ENCODE measurements around the gene SPACA7.

Gene SPACA7

DNA sequence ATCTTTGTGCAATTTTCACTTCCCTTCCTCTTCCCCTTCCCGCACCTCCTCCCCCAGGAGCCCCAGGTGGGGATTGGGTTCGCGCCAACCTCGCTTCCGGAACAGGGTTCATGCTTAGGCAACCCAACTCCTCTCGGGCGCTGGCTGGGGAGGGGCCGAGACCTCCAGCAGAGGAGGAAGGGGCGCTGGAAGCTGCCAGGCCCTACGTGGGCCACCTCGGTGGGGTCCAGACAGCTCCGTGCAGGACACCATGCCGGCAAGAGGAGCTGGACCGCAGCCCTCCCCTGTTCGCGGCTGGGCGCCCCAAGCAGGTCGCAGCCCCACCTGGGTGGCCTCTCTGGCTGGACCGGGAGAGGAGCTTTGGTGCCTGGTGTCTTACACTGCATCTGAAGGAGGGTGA is 91.1 kb downstream of the SPACA7 start:
- DNase-seq: no peak

DNA sequence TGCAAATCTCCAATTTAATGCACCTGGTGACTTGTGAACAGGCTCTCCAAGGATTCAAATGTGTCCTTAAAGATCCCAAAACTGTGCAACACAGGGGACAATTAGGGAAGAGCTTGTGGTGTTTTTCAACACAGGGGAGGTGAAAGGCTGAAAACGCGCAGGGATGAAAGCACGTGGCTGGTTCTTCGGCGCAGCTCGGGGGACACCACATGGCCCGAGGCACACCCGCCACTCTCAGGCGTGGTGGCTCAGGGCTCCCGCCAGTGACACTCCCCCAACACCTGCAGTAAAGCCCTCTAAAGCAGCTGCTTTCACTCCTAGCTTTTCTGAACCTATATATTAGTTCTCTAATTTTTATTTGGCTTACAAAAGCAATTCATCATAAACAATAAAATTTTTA is 91.9 kb downstream of the SPACA7 start:
- no peak for DNase-seq

DNA sequence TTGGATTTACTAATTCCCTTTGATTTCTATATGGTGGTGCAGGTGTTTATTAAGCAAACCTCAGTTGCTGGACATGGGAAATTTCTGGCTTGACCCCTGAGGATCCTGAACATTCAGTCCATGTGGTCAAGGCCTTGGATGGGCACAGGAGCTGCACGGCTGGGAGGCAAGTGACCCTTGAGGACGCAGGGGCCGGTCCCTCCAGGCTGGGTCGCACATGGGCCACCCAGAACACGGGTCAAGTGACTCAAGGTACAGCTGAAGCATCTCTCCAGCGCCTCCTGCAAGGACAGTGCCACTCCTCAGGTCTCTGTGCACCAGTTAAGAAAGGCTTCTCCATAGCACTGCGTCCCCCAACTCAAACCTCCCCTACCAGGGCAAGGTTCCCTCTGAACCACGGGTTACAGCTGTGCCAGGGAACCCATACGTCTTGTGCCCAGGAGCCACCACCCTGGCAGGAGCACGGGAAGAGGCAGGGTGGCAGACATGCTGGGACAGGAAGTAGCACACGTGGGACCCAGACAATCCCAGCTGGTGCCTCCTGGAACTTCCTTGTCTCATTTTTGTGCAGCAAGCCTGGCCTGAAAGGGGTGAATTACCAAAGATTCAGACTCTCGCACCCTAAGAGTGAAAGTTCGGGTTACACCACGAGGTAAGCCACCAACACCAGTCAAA is 93.1 kb downstream of the SPACA7 start:
- DNase-seq: no peak

DNA sequence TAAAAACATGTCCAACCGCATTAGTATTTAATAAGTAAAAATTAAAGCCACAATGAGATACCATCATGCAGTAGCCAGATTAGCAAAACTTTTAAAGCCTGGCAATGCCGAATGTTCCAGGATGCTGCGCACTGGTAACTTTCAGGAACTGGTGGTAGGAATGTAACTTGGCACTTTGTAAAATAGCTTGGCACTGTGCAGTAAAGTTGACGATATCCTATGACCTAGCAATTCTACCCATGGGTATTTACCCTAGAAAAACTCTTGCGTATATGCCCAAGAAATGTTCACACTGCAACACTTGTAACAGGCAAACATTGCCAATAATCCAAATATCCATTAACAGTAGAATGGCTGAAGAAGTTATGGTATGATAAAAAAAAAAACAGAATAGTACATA is 97.7 kb downstream of the SPACA7 start:
- DNase-seq: no peak

DNA sequence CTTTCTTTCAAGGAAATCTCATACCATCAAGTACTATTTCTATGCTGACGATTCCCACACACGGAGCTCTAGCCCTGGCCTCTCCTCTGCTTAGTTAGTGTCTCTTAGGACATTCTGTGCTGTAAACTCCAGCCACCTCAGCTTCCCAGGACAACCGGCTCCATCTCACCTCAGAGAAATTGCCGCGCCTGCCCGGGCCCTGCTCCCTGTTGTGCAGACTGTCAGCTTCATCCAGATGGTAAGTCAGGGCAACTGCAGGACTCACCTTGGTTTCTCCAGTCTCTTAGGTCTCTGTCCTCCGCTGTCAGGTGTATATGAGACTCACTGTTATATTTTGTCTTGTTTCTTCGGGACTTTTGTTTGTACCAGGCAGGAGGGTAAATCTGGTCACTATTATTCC is 98.7 kb downstream of the SPACA7 start:
- DNase-seq: no peak

DNA sequence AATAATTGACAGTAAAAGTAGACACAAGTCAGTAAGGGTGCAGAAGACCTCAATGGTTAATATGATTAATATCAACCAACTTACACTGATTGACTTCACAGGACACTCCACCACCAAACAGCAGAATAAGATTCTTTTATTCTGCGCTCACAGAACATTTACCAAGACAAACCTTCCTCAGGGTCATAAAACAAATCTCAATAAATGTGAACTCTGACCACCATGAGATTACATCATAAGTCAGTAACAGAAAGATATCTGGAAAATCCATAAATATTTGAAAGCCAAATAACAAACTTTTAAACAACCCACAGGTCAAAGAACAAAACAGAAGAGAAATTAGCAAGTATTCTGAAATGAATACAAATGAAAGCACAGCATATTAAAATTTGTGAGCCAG is 99.7 kb downstream of the SPACA7 start:
- DNase-seq: no peak

DNA sequence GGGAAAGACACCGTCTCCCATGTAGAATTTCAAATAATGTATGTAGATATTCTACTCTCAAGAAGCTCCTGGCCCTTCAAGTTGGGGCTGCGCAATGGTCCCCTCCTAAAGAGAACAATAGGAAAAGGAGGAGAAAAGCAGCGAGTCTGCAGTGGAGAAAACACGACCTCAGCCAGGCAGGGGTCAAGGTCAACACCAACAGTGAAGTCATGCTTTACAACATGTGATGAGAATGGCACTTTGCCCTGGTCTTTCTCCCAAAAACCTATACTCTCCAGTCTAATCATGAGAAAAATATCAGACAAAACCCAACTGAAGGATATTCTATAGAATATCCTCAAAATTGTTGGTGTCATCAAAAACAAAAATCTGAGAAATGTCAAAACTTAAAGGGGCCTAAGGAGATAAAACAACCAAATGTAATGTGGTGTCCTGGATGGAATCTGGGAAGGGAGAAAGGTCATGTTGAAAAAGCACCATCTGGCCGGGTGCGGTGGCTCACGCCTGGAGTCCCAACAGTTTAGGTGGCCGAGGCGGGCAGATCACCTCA is 101.0 kb downstream of the SPACA7 start:
- no peak for DNase-seq

DNA sequence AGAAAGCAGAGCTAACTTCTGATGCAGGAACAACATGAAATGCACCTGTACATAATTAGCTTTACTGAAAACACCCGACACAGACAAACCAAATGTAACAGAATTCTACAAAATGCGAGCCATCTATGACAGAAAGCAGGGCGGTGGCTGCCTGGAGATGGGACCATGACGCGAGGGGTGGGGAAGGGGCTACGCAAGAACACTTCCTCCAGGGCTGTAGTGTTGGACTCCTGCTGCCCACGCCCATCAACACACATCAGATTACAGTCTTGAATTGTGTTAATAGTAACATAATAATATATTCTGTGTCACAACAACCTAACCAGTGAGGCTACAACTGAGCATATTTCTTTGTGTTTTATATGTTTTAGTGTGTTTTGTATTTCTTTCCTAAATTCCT is 103.2 kb downstream of the SPACA7 start:
- no peak for DNase-seq

DNA sequence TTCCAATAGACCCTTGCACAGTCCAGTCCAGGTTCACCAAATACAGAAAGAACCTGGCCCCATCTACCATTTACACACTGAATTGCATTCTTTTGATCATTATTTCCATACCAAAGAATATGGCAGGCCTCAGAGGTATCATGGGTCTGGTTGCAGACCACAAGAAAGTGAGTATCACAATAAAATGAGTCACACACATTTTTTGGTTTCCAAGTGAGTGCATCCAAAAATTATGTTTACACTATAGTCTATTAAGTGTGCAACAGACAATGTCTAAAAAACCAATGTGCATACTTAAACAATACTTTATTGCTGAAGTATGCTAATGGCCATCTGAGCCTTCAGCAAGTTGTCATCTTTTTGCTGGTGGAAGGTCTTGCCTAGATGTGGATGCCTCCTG is 105.3 kb downstream of the SPACA7 start:
- DNase-seq: no peak

DNA sequence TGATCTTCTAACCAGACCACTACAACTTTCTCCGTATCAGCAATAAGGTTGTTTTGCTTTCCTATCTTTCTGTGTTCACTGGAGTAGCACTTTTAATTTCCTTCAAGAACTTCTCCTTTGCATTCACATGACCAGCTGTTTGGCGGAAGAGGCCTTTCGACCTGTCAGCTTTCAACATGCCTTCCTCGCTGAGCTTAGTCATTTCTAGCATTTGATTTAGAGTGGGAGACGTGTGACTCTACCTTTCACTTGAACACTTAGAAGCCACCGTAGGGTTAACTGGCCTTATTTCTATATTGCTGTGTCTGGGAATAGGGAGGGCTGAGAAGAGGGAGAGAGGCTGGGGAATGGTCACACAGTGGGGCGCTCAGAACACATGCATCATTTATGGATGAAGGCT is 107.1 kb downstream of the SPACA7 start:
- no peak for DNase-seq
